K562 (cell line): ENCODE measurements around the gene ABLIM1. TPM values are rescaled to one million over a fixed set of nuclear protein-coding genes. Genes with fewer than 3 reads are reported as not detected.

Experiments used
- CBFA2T3 ChIP-seq: fragments of 450-650 bp; IDR thresholded peaks from 2 replicates; pipeline ENCODE4 v1.6.1; 2017
- CTBP1 ChIP-seq: fragments of 450-650 bp; IDR thresholded peaks from 2 replicates; pipeline ENCODE4 v1.6.1; 2016; ENCODE audit warnings: borderline replicate concordance
- EP300 ChIP-seq: IDR thresholded peaks from 2 replicates; pipeline ENCODE4 v1.6.1; 2012; ENCODE audit warnings: low read length, improper control_type of control experiment
- HIVEP1 ChIP-seq: fragments of 250-450 bp; sonication (Bioruptor Pico); IDR thresholded peaks from 2 replicates; pipeline ENCODE4 v1.4.0; 2020; ENCODE audit warnings: mild to moderate bottlenecking
- HMG20B ChIP-seq: fragments of 250-450 bp; sonication (Bioruptor Pico); IDR thresholded peaks from 2 replicates; pipeline ENCODE4 v1.5.0; 2021; ENCODE audit warnings: mild to moderate bottlenecking
- JUN ChIP-seq, 2 experiments: sonication (generic) in 1 of 2; formaldehyde crosslinking in 1 of 2; IDR thresholded peaks; 2 replicates each; pipeline versions ENCODE4 v1.6.1 to v1.8.0; 2012 to 2022; ENCODE audit warnings: borderline replicate concordance in 2 of 2, mild to moderate bottlenecking in 2 of 2, improper control_type of control experiment in 1 of 2, low read depth in 1 of 2, low read length in 1 of 2, missing genetic modification reagents in 1 of 2
- KDM1A ChIP-seq, 2 experiments: fragments of 450-650 bp; IDR thresholded peaks; 2 replicates each; pipeline ENCODE4 v1.6.1; 2016; ENCODE audit warnings: mild to moderate bottlenecking in 2 of 2
- KDM5B ChIP-seq: fragments of 200-600 bp; sonication (generic); IDR thresholded peaks from 2 replicates; pipeline ENCODE4 v1.6.1; 2012; ENCODE audit warnings: low read depth, mild to moderate bottlenecking, moderate library complexity, low read length, control low read depth, inconsistent platforms; ENCODE audit not compliant: insufficient replicate concordance
- POLR2H ChIP-seq: IDR thresholded peaks from 2 replicates; pipeline ENCODE4 v1.6.1; 2016; ENCODE audit warnings: missing genetic modification characterization, low read depth, mild to moderate bottlenecking, control low read depth, missing compliant biosample characterization, moderate library complexity
- PPARD ChIP-seq: fragments of 250-450 bp; sonication (Bioruptor Pico); IDR thresholded peaks from 2 replicates; pipeline ENCODE4 v1.8.0; 2022; ENCODE audit warnings: inconsistent platforms, mild to moderate bottlenecking, moderate library complexity
- SMARCA4 ChIP-seq: fragments of 450-650 bp; IDR thresholded peaks from 2 replicates; pipeline ENCODE4 v1.6.1; 2016
- STAT6 ChIP-seq: sonication (generic); formaldehyde crosslinking; IDR thresholded peaks from 2 replicates; pipeline ENCODE4 v1.8.1; 2023; ENCODE audit warnings: mild to moderate bottlenecking, missing genetic modification reagents
- TAL1 ChIP-seq: fragments of 450-650 bp; IDR thresholded peaks from 2 replicates; pipeline ENCODE4 v1.6.1; 2016; ENCODE audit warnings: mild to moderate bottlenecking
- UBTF ChIP-seq, 2 experiments: IDR thresholded peaks; 2 replicates each; pipeline ENCODE4 v1.6.1; 2012; ENCODE audit warnings: improper control_type of control experiment in 2 of 2, low read depth in 2 of 2, low read length in 2 of 2, borderline replicate concordance in 1 of 2
- ZEB2 ChIP-seq: fragments of 450-650 bp; IDR thresholded peaks from 2 replicates; pipeline ENCODE4 v1.6.1; 2016
- ZNF696 ChIP-seq: fragments of 250-450 bp; sonication (Bioruptor Pico); conservative IDR thresholded peaks from 2 replicates; pipeline ENCODE4 v1.4.0; 2020; ENCODE audit warnings: mild to moderate bottlenecking, moderate library complexity
- ZNF766 ChIP-seq: fragments of 200-800 bp; sonication (Bioruptor generic); conservative IDR thresholded peaks from 2 replicates; pipeline ENCODE4 v1.6.1; 2016; ENCODE audit warnings: missing genetic modification characterization, missing compliant biosample characterization
- polyA plus RNA-seq, 8 experiments: library from polyadenylated mRNA; depleted of rRNA in 4 of 8; stranded (reverse) in 5 of 8; unstranded in 3 of 8; fragments of >200 nt; fragmentation: Nextera tagmentation in 2 of 8; fragmentation: Illumina TruSeq in 1 of 8; extraction: Ambion mirVana in 2 of 8; extraction: Trizol in 1 of 8; gene quantifications; 2 replicates each; pipeline versions ENCODE4 v1.2.1 to v1.2.3, GENCODE V29; 2011 to 2014; ENCODE audit warnings: inconsistent platforms in 1 of 8, missing spikeins in 1 of 8
- total RNA-seq, 7 experiments: library from RNA; depleted of rRNA in 6 of 7; stranded (reverse); fragments of >200 nt in 6 of 7; fragmentation: Illumina TruSeq in 2 of 7; extraction: Trizol in 2 of 7; gene quantifications; 2 replicates each; pipeline versions ENCODE4 v1.2.1 to v1.2.3, GENCODE V29; 2011 to 2021; ENCODE audit warnings: low replicate concordance in 1 of 7

ABLIM1 gene
- total and polyA plus RNA-seq, 9 of the 15 experiments (the other 6 are each of a cell fraction or from before 2014, with no cell fraction given): 0.07 to 0.49 (median 0.14) TPM; not detected in 6

- TF ChIP-seq STAT6 (CRISPR knock-in tag) (no peak), HMG20B (CRISPR knock-in tag) (no peak), HIVEP1 (CRISPR knock-in tag) (no peak), TAL1 (peak; percentile 13; the same call in 1 of the 2 replicates), ZNF766 (CRISPR knock-in tag) (0 out of 2 replicates have a peak, but pooled peaks have one; percentile 35), ZEB2 (0 out of 2 replicates have a peak, but pooled peaks have one; percentile 20), POLR2H (no peak), UBTF (IDR thresholded peaks at IDR 0.05; ENCODE audit: borderline replicate concordance in 1 of 2, low read depth in 2 of 2, low read length in 2 of 2) (no peak), CTBP1 (peak; percentile 11; the same call in 1 of the 2 replicates), JUN (IDR thresholded peaks at IDR 0.05; ENCODE audit: borderline replicate concordance, low read depth, low read length) (0 out of 2 replicates have a peak, but pooled peaks have one; percentile 9), JUN (CRISPR knock-in tag; IDR thresholded peaks at IDR 0.05; ENCODE audit: borderline replicate concordance) (no peak), CBFA2T3 (peak; percentile 70), ZNF696 (CRISPR knock-in tag) (no peak), KDM5B (no peak), KDM1A (IDR thresholded peaks at IDR 0.05) (peak; percentile 24 to 45; a peak in 1 of 4 replicates), PPARD (CRISPR knock-in tag) (no peak), SMARCA4 (peak; percentile 27; the same call in 1 of the 2 replicates), EP300 (peak; percentile 13; the same call in 1 of the 2 replicates)
- TF ChIP-seq, all 486 proteins: peak for 19
Measured at GRCh38 chr10:114648368-114648767, 9.7 kb downstream of the ABLIM1 start (continued).
